GM18498 (cell line): ENCODE measurements around the gene ODAPH.
"Not testable (repeated sequence)": the region's sequence is repeated elsewhere in the genome, so short reads cannot be mapped to it uniquely, and the experiment has no call there.

Experiments used
- ATAC-seq: cut with Tn5 transposase; IDR thresholded peaks from one replicate; pipeline ENCODE4 v1.9.1; 2021; ENCODE audit warnings: mild to moderate bottlenecking, moderate library complexity; ENCODE audit not compliant: unreplicated experiment

The ODAPH gene, protein sequence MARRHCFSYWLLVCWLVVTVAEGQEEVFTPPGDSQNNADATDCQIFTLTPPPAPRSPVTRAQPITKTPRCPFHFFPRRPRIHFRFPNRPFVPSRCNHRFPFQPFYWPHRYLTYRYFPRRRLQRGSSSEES

DNA sequence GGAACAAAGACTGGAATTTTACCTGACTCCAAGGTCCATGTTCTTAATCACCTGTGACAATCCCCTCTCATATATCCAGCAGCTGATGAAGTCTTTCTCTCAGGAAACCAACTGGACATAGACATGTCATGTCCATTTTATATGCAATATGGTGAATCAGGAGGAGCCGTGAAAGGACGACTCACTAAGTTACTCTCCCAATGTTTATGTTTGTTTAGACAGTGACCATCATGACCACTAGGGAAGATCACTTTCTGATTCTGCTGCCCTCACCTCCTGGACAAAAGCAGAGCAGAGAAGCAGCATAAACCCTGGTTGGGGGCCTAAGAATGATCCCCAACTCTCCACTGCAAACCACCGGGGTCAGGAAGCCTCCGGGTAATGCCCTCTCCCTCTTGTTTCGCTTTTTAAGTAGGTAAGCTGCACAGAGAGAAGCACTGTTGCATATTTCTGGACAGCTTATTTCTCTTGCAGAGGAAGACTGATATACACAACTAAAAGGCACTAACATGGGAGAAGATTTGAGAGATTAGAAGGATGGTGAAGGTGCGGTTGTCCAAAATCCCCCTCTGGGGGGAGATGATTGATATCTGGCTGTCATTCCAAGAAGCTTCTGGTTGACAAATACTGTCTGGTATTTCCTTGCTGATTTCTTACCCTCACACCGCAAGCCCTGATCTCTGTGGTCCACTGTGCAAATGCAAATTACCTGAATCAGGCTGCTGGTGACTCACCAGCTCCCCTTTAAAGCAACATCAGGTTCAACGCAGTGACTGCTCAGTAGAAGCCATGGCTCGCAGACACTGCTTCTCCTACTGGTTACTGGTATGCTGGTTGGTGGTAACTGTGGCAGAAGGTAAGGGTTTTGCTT lies at the start of gene ODAPH:
ODAPH (plus strand) TSS at position 773 of the 871 bp plus-strand sequence; CDS start at position 790, 17 bp downstream.
- peak; percentile 96 for ATAC-seq

DNA sequence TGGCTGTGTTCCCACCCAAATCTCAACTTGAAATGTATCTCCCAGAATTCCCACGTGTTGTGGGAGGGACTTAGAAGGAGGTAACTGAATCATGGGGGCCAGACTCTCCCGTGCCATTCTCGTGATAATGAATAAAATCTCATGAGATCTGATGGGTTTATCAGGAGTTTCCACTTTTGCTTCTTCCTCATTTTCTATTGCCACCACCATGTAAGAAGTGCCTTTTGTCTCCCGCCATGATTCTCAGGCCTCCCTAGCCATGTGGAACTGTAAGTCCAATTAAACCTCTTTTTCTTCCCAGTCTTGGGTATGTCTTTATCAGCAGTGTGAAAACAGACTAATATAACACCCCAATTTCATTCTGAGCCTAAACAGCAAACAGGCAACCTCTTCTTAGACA lies 46.3 kb upstream of the ODAPH start:
- ATAC-seq = not testable (repeated sequence)

DNA sequence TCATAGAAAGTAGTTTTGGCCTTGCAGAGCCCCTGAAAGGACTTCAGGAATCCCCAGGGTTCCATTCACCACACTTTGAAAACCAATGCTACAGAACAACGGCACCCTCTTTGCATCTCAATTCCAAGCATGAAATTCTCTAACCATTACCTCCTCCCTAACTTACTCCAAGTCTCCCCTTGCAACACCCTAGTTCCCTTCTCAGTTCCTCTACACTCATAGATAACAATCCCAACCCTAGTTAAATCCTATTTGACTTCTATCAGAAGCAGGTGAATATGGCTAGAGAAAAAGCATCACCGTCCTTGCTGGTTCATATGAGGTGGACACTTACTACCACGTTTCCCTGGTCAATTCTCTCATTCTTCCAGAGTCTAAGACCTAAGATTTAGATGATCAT lies 44.0 kb upstream of the ODAPH start:
- no peak for ATAC-seq

DNA sequence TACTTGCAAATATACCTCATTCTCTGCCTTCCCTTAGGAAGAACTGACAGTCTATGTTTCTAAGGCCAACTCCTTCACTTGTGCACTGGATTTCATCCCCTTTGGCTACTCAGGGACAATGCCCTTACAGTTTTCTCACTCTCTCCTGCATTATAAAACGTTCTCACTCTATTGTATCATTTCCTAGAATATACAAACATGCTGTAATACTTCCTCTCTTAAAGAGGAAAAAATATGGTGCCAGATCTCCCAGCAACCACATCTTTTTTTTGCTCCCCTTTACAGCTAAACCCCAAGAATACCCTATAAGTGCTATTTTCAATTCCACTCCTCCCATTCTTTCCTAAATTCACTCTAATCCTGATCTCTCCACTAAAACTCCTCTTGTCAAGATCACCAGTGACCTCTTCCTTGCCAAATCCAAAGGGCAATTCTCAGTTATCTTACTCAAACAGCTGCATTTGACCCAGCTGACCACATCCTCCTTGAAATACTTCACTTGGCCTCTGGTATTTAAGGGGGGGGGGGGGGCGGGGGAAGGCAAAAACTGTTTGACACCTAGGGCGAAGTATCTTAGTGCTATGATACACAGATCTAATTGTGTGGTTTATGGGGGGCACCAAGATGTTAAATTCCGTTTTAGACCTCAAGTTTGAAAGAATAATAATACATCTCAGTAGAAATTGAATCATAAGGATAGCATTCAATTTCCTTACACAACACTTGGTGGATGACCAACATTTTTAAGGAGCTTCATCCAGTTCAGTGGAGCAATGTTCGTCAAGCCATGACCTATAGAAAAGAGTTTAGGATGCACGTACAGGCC lies 43.3 kb upstream of the ODAPH start:
- no peak for ATAC-seq

DNA sequence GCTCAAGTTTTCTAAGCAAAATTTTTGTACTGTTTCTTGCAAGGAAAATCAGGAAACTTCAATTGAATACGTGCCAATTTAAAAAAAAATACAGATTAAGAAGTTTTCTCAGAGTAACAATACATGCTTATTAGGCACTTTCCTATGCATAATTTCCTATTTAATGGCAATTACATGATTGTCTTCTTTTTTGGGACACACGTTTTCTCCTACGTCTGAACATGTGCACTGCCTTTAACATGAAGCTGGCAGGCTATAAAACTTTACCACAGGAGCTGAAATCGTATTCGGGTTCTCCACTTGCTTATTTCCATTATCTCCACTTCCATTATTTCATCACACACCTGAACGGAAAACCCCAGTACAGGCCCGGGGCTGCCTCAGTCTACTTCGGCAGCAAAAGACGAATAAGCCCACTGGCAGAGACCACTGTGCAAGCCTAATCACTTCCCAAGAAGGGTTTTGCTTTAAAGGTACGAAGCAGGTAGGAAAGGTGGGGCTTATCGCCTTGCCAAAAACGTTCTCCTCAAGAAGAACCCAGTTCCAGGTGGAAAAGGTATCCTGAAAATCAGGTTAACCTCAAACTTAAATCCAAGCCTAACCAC lies 42.2 kb upstream of the ODAPH start:
- no peak for ATAC-seq

DNA sequence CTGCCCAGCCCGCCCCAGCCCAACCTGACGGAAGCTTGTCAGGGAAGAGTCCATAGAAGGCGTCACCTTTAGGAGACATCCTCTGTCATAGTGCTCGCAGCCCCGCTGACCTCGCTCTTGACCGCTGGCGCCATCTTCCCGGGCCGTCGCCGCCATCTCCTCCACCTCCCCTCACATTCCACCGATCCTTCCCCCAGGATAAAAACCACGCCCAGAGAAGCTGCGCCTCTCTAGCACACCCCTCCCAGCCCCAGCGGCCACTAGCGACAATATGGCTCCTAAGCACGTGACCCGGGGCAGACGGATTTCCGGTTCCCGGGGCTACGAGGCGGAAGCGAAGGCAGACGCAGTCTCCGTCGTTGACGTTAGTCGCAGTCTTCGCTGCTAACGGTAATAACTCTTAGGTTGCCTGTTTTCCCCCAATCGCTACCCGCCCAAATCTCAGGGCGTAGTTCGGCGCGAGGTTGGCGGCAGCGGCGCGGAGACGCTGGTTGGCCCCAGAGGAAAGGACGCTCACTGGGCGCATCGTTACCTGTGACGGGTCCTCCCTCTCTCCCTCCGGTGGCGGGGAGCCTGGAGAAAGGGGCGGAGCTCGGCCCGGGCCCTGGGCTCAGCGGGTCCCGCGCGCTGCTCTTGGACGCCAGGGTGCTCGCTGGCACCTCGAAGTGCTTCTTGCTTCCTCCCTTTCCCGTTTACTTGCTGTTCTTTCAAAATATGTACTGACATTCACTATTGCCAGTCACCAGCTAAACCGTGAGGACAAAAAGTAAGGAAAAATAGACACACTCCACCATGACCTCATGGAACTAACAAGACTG lies 41.5 kb upstream of the ODAPH start, which contains the start of the genes RCHY1 and THAP6:
RCHY1 (minus strand) TSS at position 273 of the 818 bp plus-strand sequence; CDS start at position 156, 117 bp downstream.
THAP6 (plus strand) TSS at position 343 of the 818 bp plus-strand sequence. CDS start 980 bp downstream, outside the sequence.
- peak; percentile 93 for ATAC-seq

DNA sequence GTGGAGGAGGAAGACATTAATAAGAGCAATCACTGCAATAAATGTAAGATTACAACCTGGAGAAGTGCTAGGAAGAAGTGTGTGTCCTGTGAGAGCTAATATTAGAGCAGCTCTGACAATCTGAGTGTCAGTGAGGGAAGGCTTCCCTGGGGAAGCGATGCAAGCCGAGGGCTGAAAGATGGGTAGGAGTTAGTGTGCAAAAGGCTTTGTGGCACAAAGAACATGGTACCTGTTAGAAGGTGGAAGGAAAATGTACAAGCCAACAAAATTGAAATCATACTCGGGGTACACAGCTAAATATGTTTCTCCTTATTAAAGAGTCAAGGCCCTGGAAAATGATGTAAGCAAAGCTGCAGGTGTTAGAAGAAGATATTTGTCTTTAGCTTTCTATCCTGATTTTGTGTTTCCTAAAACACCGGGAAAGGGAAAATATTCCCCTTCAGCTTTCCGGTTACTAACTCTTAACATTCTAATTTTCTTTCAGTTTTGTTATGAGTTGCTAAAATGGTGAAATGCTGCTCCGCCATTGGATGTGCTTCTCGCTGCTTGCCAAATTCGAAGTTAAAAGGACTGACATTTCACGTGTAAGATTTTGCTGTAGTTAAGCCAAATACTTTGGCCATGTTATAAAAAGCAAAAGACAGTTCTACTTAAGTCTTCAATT lies 40.8 kb upstream of the ODAPH start:
- peak; percentile 1 for ATAC-seq

DNA sequence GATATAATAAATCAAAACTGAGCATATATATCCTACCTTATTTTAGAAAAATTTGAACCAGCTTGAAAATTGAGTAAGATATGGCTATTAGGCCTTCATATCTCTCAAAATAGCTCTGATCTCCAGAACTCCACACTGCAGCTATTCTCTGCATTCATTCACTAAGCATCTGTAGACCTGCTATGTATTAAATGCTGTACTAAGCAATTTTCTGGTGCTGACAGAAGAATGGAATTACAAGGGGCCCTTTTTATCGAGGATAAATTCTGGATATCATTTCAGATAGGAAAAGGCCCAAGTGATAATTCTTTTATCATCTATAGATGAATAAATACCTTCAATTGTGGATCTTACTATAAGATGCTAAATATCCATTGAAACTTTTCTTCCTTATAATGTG lies 39.7 kb upstream of the ODAPH start:
- no peak for ATAC-seq

DNA sequence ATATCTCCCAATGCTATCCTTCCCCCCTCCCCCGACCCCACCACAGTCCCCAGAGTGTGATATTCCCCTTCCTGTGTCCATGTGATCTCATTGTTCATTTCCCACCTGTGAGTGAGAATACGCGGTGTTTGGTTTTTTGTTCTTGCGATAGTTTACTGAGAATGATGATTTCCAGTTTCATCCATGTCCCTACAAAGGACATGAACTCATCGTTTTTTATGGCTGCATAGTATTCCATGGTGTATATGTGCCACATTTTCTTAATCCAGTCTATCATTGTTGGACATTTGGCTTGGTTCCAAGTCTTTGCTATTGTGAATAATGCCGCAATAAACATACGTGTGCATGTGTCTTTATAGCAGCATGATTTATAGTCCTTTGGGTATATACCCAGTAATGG lies 36.4 kb upstream of the ODAPH start:
- ATAC-seq = not testable (repeated sequence)

DNA sequence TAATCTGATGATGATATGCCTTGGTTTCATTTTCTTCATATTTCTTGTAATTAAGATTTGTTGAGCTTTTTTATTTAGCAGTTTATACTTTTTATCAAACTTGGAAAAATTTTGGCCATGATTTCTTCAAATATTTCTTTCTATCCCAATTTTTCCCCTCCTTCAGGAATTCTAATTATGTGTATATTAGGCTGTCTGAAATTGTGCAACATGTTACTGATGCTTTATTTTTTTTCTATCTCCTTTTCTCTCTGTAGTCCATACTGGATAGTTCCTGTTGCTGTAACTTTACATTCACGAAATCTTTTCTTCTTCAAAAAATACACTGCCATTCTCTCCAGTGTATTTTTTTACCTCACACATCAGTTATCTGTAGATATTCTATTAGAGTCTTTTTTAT lies 30.8 kb upstream of the ODAPH start:
- no peak for ATAC-seq

DNA sequence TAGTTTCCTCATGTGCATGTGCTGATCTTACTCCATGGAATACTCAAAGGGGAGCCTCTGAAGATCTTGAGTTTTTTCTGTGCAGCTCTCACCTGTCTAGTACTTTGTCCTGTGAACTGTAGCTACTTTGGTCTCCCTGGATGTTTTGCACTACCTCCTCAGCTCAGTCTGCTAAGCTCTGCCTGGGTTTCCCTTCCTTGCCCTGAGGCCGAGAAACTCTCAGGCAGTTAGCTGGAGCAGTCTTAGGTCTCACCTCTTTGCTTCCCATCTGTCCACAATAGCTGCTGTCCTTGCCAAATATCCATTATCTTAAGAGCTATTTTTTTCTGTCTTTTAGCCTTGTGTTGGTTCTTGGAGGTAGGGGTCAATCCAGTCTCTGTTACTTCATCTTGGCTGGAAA lies 30.0 kb upstream of the ODAPH start:
- ATAC-seq = no peak

DNA sequence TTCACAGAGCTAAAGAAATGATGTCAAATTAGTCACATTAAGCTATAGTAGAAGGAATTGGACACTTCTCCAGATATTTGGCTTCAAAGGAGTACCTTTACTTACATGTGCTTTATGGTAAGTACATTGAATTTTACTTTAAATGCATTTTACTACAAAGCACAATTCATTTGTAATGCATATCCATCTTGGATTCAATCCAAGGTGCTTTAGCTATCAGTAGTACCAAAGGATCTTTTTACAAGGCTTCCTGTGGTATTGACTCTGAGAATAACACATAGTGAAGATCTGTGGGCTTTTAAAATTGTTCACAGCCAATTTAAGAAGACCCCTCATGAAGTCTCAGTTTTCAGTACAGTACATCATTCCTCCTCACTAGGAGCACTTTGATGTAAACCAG lies 28.4 kb upstream of the ODAPH start:
- no peak for ATAC-seq

DNA sequence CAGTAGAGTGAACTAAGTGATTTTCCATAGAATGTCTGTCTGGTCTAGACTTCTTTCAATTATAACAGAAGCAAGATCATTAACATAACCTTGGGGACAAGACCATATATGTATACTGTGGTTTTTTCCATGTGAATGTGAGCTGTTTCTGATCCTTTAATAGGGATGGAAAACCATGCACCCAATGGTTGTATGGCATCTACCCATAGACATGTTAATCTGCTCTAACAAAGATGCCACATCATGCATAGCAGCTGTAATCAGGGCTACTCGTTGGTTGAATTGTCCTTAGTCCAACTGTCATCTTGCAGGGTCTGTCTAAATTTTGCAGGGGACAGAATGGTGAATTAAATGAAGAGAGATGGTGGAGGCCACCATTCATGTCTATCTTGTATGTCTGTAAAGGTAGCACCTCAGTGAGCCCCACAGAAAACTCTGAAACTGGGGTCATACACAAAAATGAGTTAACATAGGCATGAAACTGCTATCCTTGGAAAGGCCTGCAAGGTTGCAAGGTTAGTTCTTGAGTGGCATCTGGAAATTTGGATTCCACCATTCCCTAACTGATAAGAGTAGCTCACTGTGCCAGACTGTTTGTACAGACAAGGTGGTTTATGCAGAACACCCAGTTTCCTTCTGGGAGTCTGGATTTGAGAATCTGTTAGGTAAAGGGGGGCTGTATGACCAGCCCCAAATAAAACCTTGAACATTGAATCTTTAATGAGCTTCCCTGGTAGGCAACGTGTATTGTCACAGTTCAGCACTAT lies 25.1 kb upstream of the ODAPH start:
- no peak for ATAC-seq

DNA sequence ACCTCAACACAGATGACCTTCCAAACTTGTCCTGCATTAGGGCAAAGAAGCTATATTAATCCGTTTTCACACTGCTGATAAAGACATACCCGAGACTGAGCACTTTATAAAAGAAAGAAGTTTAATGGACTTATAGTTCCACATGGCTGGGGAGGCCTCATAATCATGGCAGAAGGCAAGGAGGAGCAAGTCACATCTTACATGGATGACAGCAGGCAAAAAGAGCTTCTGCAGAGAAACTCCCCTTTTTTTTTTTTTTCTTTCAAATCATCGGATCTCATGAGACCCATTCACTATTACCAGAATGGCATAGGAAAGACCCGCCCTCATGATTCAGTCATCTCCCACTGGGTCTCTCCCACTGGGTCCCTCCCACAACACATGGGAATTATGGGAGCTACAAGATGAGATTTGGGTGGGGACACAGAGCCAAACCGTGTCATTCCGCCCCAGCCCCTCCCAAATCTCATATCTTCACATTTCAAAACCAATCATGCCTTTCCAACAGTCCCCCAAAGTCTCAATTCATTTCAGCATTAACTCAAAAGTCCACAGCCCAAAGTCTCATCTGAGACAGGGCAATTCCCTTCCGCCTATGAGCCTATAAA lies 24.2 kb upstream of the ODAPH start:
- not testable (repeated sequence) for ATAC-seq

DNA sequence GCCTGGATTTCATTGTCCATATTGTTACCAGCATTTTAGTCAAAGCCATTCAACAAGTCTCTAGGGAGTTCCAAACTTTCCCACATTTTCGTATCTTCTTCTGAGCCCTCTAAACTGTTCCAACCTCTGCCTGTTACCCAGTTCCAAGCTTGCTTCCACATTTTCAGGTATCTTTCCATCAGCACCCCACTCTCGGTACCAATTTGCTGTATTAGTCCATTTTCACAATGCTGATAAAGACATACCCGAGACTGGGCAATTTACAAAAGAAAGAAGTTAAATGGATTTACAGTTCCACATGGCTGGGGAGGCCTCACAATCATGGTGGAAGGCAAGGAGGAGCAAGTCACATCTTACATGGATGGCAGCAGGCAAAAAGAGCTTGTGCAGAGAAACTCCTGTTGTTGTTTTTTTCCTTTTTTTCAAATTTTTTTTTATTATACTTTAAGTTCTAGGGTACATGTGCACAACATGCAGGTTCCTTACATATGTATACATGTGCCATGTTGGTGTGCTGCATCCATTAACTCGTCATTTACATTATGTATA lies 22.5 kb upstream of the ODAPH start:
- ATAC-seq = not testable (repeated sequence)

DNA sequence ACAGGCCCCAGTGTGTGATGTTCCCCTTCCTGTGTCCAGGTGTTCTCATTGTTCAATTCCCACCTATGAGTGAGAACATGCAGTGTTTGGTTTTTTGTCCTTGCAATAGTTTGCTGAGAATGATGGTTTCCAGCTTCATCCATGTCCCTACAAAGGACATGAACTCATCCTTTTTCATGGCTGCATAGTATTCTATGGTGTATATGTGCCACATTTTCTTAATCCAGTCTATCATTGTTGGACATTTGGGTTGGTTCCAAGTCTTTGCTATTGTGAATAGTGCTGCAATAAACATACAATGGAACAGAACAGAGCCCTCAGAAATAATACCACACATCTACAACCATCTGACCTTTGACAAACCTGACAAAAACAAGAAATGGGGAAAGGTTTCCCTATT lies 21.9 kb upstream of the ODAPH start:
- not testable (repeated sequence) for ATAC-seq

DNA sequence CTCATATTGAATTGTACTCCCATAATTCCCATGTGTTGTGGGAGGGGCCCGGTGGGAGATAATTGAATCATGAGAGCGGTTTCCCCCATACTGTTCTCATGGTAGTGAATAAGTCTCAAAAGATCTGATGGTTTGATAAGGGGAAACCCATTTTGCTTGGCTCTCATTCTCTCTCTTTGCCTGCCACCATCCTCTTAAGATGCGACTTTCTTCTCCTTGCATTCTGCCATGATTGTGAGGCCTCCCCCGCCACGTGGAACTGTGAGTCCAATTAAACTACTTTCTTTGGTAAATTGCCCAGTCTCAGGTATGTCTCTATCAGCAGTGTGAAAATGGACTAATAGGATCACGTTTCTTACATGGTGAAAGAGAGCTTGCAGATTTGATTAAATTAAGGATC lies 18.6 kb upstream of the ODAPH start:
- not testable (repeated sequence) for ATAC-seq

DNA sequence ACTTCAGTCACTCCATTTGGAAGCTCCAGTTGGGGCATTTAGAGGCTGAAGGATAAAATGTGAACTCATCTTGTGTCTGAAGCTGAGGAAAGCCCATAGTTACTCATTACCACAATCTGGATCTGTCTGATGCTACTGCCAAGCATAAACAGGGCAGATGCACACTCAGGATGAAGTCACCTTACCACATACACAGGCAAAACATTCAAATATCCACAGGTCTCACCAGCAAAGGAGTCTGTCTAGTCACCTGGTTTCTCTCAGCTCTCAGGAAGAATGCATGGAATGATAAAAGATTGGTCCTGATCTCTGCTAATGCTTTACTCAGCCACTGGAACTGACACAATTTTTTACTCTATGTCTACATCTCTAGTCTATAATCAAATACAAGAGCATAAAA lies 13.0 kb upstream of the ODAPH start:
- no peak for ATAC-seq
